ENCODE measurements around the gene BTBD10. TPM values are rescaled to one million over a fixed set of nuclear protein-coding genes. Genes with fewer than 3 reads are reported as not detected.

The BTBD10 gene
- total and polyA plus RNA-seq, 2 experiments from 2014 or later, result 20.2 to 30.1 TPM

DNA sequence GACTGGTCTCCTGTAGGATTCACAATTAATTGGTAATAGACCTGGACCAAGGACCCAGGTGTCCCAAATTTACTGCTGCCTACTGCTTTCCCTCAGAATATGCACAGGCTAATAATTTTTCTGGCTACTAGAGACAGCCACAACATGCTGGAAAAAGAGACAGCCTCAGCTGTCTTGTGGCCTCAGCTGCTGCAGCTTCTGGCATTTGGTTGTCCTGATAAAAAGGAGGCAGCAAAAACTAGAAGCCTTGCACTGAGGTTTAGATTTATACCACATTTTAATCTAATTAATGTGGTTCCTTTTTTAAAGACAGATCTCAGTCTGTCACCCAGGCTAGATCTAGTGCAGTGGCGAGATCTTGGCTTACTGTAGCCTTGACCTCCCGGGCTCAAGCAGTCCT lies 89.8 kb downstream of the BTBD10 start:
- no peaks in the 10 kb centered on the region; the same call in 1 of the 3 replicates for H3K4me1 Mint-ChIP-seq
- H3K36me3 ChIP-seq (ENCODE audit: insufficient read depth), result no peaks in the 10 kb centered on the region
- H3K36me3 Mint-ChIP-seq (ENCODE audit: low read depth), result no peaks in the 10 kb centered on the region
- no peaks in the 10 kb centered on the region for H3K9me2 ChIP-seq (ENCODE audit: insufficient read depth)
- H3K79me2 ChIP-seq (replicated peaks; ENCODE audit: insufficient read depth), result no peaks in the 10 kb centered on the region
- peaks cover 4% of the 10 kb centered on the region for H3K27me3 Mint-ChIP-seq (ENCODE audit: insufficient read depth, low read depth, poor library complexity)
- DNase-seq (ENCODE audit: low spot score) (no peak), ATAC-seq (no peak)
- H3F3A ChIP-seq (replicated peaks; ENCODE audit: low read depth), result no peaks in the 10 kb centered on the region
- no peak overlapping the region for H3K27ac ChIP-seq (ENCODE audit: low read depth)
- no peak overlapping the region for H3K4me3 Mint-ChIP-seq
- H4K20me1 ChIP-seq (replicated peaks; ENCODE audit: insufficient read depth), result no peaks in the 10 kb centered on the region
- TF ChIP-seq NANOG (IDR thresholded peaks at IDR 0.05; ENCODE audit: borderline replicate concordance) (no peak), CREB1 (CRISPR knock-in tag; IDR thresholded peaks at IDR 0.05; ENCODE audit: low read depth) (no peak), EZH2 (IDR thresholded peaks at IDR 0.05; ENCODE audit: low read depth, unreplicated experiment) (no peak), ZNF114 (CRISPR knock-in tag; IDR thresholded peaks at IDR 0.05) (no peak), JUNB (IDR thresholded peaks at IDR 0.05; ENCODE audit: unreplicated experiment) (no peak), EZH2phosphoT487 (IDR thresholded peaks at IDR 0.05; ENCODE audit: unreplicated experiment) (no peak), STAT1 (IDR thresholded peaks at IDR 0.05; ENCODE audit: unreplicated experiment) (no peak), ZNF331 (CRISPR knock-in tag; IDR thresholded peaks at IDR 0.05; ENCODE audit: low read depth) (no peak), POLR2AphosphoS5 (IDR thresholded peaks at IDR 0.05; ENCODE audit: low read depth) (no peak)
- TF ChIP-seq, protein P1, sequence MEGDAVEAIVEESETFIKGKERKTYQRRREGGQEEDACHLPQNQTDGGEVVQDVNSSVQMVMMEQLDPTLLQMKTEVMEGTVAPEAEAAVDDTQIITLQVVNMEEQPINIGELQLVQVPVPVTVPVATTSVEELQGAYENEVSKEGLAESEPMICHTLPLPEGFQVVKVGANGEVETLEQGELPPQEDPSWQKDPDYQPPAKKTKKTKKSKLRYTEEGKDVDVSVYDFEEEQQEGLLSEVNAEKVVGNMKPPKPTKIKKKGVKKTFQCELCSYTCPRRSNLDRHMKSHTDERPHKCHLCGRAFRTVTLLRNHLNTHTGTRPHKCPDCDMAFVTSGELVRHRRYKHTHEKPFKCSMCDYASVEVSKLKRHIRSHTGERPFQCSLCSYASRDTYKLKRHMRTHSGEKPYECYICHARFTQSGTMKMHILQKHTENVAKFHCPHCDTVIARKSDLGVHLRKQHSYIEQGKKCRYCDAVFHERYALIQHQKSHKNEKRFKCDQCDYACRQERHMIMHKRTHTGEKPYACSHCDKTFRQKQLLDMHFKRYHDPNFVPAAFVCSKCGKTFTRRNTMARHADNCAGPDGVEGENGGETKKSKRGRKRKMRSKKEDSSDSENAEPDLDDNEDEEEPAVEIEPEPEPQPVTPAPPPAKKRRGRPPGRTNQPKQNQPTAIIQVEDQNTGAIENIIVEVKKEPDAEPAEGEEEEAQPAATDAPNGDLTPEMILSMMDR (conservative IDR thresholded peaks at IDR 0.05; ENCODE audit: low read depth in 2 of 2), result no peak
- TF ChIP-seq, protein P2, sequence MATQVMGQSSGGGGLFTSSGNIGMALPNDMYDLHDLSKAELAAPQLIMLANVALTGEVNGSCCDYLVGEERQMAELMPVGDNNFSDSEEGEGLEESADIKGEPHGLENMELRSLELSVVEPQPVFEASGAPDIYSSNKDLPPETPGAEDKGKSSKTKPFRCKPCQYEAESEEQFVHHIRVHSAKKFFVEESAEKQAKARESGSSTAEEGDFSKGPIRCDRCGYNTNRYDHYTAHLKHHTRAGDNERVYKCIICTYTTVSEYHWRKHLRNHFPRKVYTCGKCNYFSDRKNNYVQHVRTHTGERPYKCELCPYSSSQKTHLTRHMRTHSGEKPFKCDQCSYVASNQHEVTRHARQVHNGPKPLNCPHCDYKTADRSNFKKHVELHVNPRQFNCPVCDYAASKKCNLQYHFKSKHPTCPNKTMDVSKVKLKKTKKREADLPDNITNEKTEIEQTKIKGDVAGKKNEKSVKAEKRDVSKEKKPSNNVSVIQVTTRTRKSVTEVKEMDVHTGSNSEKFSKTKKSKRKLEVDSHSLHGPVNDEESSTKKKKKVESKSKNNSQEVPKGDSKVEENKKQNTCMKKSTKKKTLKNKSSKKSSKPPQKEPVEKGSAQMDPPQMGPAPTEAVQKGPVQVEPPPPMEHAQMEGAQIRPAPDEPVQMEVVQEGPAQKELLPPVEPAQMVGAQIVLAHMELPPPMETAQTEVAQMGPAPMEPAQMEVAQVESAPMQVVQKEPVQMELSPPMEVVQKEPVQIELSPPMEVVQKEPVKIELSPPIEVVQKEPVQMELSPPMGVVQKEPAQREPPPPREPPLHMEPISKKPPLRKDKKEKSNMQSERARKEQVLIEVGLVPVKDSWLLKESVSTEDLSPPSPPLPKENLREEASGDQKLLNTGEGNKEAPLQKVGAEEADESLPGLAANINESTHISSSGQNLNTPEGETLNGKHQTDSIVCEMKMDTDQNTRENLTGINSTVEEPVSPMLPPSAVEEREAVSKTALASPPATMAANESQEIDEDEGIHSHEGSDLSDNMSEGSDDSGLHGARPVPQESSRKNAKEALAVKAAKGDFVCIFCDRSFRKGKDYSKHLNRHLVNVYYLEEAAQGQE (IDR thresholded peaks at IDR 0.05; ENCODE audit: unreplicated experiment), result no peak
- TF ChIP-seq, protein P3, sequence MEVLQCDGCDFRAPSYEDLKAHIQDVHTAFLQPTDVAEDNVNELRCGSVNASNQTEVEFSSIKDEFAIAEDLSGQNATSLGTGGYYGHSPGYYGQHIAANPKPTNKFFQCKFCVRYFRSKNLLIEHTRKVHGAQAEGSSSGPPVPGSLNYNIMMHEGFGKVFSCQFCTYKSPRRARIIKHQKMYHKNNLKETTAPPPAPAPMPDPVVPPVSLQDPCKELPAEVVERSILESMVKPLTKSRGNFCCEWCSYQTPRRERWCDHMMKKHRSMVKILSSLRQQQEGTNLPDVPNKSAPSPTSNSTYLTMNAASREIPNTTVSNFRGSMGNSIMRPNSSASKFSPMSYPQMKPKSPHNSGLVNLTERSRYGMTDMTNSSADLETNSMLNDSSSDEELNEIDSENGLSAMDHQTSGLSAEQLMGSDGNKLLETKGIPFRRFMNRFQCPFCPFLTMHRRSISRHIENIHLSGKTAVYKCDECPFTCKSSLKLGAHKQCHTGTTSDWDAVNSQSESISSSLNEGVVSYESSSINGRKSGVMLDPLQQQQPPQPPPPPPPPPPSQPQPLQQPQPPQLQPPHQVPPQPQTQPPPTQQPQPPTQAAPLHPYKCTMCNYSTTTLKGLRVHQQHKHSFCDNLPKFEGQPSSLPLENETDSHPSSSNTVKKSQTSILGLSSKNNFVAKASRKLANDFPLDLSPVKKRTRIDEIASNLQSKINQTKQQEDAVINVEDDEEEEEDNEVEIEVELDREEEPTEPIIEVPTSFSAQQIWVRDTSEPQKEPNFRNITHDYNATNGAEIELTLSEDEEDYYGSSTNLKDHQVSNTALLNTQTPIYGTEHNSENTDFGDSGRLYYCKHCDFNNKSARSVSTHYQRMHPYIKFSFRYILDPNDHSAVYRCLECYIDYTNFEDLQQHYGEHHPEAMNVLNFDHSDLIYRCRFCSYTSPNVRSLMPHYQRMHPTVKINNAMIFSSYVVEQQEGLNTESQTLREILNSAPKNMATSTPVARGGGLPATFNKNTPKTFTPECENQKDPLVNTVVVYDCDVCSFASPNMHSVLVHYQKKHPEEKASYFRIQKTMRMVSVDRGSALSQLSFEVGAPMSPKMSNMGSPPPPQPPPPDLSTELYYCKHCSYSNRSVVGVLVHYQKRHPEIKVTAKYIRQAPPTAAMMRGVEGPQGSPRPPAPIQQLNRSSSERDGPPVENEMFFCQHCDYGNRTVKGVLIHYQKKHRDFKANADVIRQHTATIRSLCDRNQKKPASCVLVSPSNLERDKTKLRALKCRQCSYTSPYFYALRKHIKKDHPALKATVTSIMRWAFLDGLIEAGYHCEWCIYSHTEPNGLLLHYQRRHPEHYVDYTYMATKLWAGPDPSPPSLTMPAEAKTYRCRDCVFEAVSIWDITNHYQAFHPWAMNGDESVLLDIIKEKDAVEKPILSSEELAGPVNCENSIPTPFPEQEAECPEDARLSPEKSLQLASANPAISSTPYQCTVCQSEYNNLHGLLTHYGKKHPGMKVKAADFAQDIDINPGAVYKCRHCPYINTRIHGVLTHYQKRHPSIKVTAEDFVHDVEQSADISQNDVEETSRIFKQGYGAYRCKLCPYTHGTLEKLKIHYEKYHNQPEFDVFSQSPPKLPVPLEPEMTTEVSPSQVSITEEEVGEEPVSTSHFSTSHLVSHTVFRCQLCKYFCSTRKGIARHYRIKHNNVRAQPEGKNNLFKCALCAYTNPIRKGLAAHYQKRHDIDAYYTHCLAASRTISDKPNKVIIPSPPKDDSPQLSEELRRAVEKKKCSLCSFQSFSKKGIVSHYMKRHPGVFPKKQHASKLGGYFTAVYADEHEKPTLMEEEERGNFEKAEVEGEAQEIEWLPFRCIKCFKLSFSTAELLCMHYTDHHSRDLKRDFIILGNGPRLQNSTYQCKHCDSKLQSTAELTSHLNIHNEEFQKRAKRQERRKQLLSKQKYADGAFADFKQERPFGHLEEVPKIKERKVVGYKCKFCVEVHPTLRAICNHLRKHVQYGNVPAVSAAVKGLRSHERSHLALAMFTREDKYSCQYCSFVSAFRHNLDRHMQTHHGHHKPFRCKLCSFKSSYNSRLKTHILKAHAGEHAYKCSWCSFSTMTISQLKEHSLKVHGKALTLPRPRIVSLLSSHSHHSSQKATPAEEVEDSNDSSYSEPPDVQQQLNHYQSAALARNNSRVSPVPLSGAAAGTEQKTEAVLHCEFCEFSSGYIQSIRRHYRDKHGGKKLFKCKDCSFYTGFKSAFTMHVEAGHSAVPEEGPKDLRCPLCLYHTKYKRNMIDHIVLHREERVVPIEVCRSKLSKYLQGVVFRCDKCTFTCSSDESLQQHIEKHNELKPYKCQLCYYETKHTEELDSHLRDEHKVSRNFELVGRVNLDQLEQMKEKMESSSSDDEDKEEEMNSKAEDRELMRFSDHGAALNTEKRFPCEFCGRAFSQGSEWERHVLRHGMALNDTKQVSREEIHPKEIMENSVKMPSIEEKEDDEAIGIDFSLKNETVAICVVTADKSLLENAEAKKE (CRISPR knock-in tag; IDR thresholded peaks at IDR 0.05), result no peak
- TF ChIP-seq, protein P4, sequence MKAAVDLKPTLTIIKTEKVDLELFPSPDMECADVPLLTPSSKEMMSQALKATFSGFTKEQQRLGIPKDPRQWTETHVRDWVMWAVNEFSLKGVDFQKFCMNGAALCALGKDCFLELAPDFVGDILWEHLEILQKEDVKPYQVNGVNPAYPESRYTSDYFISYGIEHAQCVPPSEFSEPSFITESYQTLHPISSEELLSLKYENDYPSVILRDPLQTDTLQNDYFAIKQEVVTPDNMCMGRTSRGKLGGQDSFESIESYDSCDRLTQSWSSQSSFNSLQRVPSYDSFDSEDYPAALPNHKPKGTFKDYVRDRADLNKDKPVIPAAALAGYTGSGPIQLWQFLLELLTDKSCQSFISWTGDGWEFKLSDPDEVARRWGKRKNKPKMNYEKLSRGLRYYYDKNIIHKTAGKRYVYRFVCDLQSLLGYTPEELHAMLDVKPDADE (IDR thresholded peaks at IDR 0.05), result no peak
- no peaks in the 10 kb centered on the region for H3K27me3 ChIP-seq (ENCODE audit: insufficient read depth)
- no peak overlapping the region for H3K27ac Mint-ChIP-seq
- H3K4me2 ChIP-seq, result no peak overlapping the region
- H2AFZ ChIP-seq, result no peak overlapping the region
- no peaks in the 10 kb centered on the region for H3K4me1 ChIP-seq (ENCODE audit: insufficient read depth)
- H3K4me3 ChIP-seq, result no peak overlapping the region
- H3K9me3 Mint-ChIP-seq, result no peaks in the 10 kb centered on the region
